Osteocyte (in vitro differentiated cells): ENCODE measurements around the gene GNB1. TPM values are rescaled to one million over a fixed set of nuclear protein-coding genes. Genes with fewer than 3 reads are reported as not detected.

ENCODE experiments used
- DNase-seq: peaks from one replicate; pipeline ENCODE4 v3.0.0; 2021; ENCODE audit warnings: mixed read lengths; ENCODE audit not compliant: unreplicated experiment; ENCODE audit errors: extremely low spot score
- H3K27ac Mint-ChIP-seq: one replicate; pipeline ENCODE4 v1.8.0; 2021; ENCODE audit warnings: mild to moderate bottlenecking, mixed read lengths; ENCODE audit not compliant: unreplicated experiment
- H3K27me3 Mint-ChIP-seq: one replicate; pipeline ENCODE4 v1.8.0; 2021; ENCODE audit warnings: mixed read lengths; ENCODE audit not compliant: unreplicated experiment
- H3K36me3 Mint-ChIP-seq: one replicate; pipeline ENCODE4 v1.8.0; 2021; ENCODE audit warnings: mixed read lengths; ENCODE audit not compliant: unreplicated experiment
- H3K4me1 Mint-ChIP-seq: one replicate; pipeline ENCODE4 v1.8.0; 2021; ENCODE audit warnings: mixed read lengths; ENCODE audit not compliant: unreplicated experiment
- H3K4me3 Mint-ChIP-seq: one replicate; pipeline ENCODE4 v1.8.0; 2021; ENCODE audit warnings: mild to moderate bottlenecking, moderate library complexity, mixed read lengths; ENCODE audit not compliant: unreplicated experiment
- H3K9me3 Mint-ChIP-seq: one replicate; pipeline ENCODE4 v1.8.0; 2021; ENCODE audit warnings: mixed read lengths; ENCODE audit not compliant: unreplicated experiment
- total RNA-seq: library from RNA; stranded (reverse); gene quantifications from 2 replicates; pipeline ENCODE4 v1.2.1, GENCODE V29; 2021
- TF ChIP-seq, protein P1 (sequence below): fragments of 200-600 bp; sonication (generic); IDR thresholded peaks from 2 replicates; pipeline ENCODE4 v1.5.0; 2021; ENCODE audit warnings: antibody characterized with exemption, mild to moderate bottlenecking, moderate library complexity

Gene GNB1
- total RNA-seq, 1 donor from 2014 or later, result 407 TPM

DNA sequence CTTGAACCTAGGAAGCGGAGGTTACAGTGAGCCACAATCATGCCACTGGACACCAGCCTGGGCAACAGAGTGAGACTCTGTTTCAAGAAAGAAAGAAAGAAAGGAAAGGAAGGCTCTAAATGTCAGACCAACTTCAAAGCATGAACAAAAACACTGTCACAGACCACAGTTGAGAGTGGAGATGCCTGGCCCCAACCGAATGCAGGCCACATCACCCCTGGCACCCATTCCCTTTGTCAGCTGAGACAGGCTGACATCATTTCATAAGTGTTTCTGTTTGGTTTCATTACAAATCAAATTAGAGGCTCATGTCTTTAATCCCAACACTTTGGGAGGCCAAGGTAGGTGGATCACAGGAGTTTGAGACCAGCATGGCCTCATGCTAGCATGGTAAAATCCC is 84.0 kb downstream of the GNB1 start:
- H3K9me3 Mint-ChIP-seq, result no peaks in the 10 kb centered on the region
- peaks cover 2% of the 10 kb centered on the region for H3K4me1 Mint-ChIP-seq
- TF ChIP-seq, protein P1, sequence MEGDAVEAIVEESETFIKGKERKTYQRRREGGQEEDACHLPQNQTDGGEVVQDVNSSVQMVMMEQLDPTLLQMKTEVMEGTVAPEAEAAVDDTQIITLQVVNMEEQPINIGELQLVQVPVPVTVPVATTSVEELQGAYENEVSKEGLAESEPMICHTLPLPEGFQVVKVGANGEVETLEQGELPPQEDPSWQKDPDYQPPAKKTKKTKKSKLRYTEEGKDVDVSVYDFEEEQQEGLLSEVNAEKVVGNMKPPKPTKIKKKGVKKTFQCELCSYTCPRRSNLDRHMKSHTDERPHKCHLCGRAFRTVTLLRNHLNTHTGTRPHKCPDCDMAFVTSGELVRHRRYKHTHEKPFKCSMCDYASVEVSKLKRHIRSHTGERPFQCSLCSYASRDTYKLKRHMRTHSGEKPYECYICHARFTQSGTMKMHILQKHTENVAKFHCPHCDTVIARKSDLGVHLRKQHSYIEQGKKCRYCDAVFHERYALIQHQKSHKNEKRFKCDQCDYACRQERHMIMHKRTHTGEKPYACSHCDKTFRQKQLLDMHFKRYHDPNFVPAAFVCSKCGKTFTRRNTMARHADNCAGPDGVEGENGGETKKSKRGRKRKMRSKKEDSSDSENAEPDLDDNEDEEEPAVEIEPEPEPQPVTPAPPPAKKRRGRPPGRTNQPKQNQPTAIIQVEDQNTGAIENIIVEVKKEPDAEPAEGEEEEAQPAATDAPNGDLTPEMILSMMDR, result no peak
- DNase-seq, result no peak
- H3K27ac Mint-ChIP-seq, result no peak overlapping the region
- no peak overlapping the region for H3K4me3 Mint-ChIP-seq
- no peaks in the 10 kb centered on the region for H3K27me3 Mint-ChIP-seq
- H3K36me3 Mint-ChIP-seq, result peaks cover 23% of the 10 kb centered on the region

GRCh38 chr1:1804301-1804700 is 86.6 kb downstream of the GNB1 start:
- Mint-ChIP-seq H3K4me3 (no peak overlapping the region), H3K4me1 (peaks cover 2% of the 10 kb centered on the region), H3K27me3 (no peaks in the 10 kb centered on the region), H3K27ac (no peak overlapping the region), H3K9me3 (no peaks in the 10 kb centered on the region), H3K36me3 (peaks cover 38% of the 10 kb centered on the region)
- no peak for DNase-seq
- TF ChIP-seq, protein P1, result no peak

DNA sequence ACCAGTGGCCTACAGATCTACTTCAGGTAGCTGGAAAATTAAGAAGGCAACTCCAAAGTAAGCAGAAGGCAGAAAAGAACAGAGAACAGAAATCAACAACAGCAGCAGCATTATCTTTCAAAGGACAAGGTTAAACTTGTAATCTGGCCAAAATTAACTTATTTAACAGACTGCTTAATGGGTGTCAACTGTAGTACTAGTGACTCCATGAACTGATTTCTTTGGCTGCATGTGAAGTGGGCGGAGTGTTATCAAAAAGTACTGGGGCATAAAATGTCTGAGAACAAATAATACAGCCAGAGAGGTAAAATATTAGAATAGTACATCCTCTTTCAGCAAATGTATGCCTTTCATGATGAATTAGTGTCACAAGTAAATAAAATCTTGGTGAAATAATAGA is 88.0 kb downstream of the GNB1 start:
- Mint-ChIP-seq H3K27me3 (no peaks in the 10 kb centered on the region), H3K4me3 (no peak overlapping the region), H3K27ac (no peak overlapping the region), H3K36me3 (peaks cover 38% of the 10 kb centered on the region), H3K9me3 (no peaks in the 10 kb centered on the region), H3K4me1 (peaks cover 2% of the 10 kb centered on the region)
- DNase-seq, result no peak
- TF ChIP-seq, protein P1, result no peak

GRCh38 chr1:1799716-1800115 is 91.2 kb downstream of the GNB1 start:
- no peak overlapping the region for H3K27ac Mint-ChIP-seq

DNA sequence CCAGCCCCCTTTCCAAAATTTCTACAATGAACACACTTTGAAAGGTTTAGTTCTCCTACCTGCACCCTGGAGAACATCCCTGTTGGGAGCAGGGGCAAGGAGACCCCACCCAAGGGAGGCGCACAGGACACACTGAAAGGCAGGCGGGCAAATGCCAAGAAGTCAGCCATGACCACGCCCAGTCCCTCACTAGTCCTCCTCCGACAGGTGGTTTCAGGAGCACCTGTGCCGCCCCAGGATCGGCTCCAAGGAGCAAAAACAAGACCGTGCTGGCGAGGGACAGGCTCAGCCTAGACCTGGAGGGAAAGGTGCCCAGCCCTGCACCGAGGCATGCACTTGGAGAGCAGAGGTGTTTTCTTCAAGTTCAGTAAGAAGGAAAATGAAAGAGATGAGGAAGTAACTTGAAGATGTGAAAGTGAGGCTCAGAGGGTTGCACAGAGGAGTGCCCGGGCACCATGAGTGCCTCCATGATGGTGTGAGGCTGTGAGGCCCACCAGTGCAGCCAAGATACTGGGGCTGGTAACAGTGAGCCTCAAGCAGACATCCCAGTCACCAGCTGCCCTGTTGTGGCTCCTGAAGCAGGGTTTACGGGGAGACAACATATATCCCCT is 93.1 kb downstream of the GNB1 start:
- no peak for DNase-seq
- TF ChIP-seq, protein P1, result no peak
- Mint-ChIP-seq H3K4me3 (no peak overlapping the region), H3K36me3 (peaks cover 53% of the 10 kb centered on the region), H3K27me3 (no peaks in the 10 kb centered on the region), H3K9me3 (no peaks in the 10 kb centered on the region), H3K4me1 (no peaks in the 10 kb centered on the region), H3K27ac (no peak overlapping the region)

More at GRCh38 chr1:1799716-1800115, 91.2 kb downstream of the GNB1 start:
- no peak overlapping the region for H3K4me3 Mint-ChIP-seq
- H3K36me3 Mint-ChIP-seq, result peaks cover 51% of the 10 kb centered on the region
- no peaks in the 10 kb centered on the region for H3K27me3 Mint-ChIP-seq
- DNase-seq, result no peak
- TF ChIP-seq, protein P1, result no peak
- H3K9me3 Mint-ChIP-seq, result no peaks in the 10 kb centered on the region
- H3K4me1 Mint-ChIP-seq, result no peaks in the 10 kb centered on the region
